Measurements from ENCODE around the gene BIRC2.

BIRC2 gene

GRCh38 chr11:102402548-102402947 is 55.5 kb downstream of the BIRC2 start:
- TF ChIP-seq, protein P1, sequence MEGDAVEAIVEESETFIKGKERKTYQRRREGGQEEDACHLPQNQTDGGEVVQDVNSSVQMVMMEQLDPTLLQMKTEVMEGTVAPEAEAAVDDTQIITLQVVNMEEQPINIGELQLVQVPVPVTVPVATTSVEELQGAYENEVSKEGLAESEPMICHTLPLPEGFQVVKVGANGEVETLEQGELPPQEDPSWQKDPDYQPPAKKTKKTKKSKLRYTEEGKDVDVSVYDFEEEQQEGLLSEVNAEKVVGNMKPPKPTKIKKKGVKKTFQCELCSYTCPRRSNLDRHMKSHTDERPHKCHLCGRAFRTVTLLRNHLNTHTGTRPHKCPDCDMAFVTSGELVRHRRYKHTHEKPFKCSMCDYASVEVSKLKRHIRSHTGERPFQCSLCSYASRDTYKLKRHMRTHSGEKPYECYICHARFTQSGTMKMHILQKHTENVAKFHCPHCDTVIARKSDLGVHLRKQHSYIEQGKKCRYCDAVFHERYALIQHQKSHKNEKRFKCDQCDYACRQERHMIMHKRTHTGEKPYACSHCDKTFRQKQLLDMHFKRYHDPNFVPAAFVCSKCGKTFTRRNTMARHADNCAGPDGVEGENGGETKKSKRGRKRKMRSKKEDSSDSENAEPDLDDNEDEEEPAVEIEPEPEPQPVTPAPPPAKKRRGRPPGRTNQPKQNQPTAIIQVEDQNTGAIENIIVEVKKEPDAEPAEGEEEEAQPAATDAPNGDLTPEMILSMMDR (IDR thresholded peaks at IDR 0.05) = no peak

GRCh38 chr11:102405501-102405900 is 58.5 kb downstream of the BIRC2 start:
- TF ChIP-seq, protein P1 (IDR thresholded peaks at IDR 0.05) = no peak

DNA sequence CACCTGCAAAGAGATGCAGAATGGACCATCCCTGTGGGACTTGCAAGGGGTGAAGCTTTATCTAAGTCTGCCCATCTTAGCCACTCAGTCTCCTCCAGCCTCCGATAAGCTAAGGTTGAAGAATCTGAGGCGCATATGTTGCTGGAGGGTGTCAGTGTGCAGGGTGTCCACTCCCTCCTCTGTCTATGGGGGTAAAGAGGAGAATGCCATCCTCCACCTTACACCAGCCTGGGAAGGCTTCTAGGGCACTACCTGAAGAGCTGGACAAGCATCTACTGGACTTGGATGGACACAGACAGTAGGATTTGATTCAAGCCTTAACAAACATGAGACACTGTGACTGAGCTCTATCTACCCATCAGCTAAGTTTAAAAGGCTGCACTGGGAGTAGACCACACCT is 59.1 kb downstream of the BIRC2 start:
- TF ChIP-seq, protein P1 (IDR thresholded peaks at IDR 0.05) = no peak

DNA sequence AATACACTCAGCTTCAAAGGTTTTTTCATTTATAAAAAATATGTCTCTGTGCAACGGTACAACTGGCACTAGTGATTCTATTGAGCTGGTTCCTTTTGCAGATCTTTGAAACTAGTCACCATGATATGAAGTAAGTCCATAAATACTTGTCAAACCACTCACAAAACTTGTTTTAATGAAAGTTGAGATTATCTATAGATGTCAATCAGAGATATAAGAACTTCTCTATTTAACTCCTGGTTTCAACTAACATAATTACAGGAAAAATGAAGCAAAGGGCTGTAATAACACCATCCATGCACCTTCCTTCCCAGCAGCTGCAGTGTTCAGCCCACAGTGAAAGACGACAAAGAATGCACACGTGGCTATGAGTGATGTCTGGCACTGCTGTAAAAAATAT is 60.9 kb downstream of the BIRC2 start:
- TF ChIP-seq, protein P1 (IDR thresholded peaks at IDR 0.05) = no peak

GRCh38 chr11:102408339-102408738 is 61.3 kb downstream of the BIRC2 start:
- TF ChIP-seq, protein P1 (IDR thresholded peaks at IDR 0.05) = no peak

- TF ChIP-seq, protein P1 (IDR thresholded peaks at IDR 0.05) = no peak
Observed at GRCh38 chr11:102410382-102410784, 63.4 kb downstream of the BIRC2 start.

- TF ChIP-seq, protein P1 (IDR thresholded peaks at IDR 0.05) = no peak
Observed at GRCh38 chr11:102411142-102411541, 64.1 kb downstream of the BIRC2 start.

DNA sequence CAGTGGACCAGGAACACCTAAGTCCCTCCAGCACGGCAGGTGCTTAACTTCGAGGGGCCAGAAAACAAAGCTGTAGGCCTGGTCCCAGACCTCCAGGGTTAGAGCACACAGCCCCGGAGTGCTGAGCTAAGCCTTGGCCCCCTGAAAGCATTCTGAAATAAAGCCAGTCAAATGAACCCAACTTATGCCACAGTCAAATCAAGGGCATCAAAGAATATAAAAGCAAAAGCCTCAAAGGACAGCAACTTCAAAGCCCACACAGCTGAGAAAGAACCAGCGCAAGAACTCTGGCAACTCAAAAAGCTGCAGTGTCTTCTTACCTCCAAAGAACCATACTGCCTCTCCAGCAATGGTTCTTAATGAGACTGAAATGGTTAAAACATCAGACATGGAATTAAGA is 66.5 kb downstream of the BIRC2 start:
- TF ChIP-seq, protein P1 (IDR thresholded peaks at IDR 0.05) = no peak

Data from LNCAP (cell line).